Measurements from ENCODE around the gene ARAF. TPM values are rescaled to one million over a fixed set of nuclear protein-coding genes. Genes with fewer than 3 reads are reported as not detected.

The ARAF gene
- total RNA-seq, 1 experiment from 2014 or later, result 35.4 TPM

GRCh38 chrX:47578692-47579091 lies 17.7 kb downstream of the ARAF start:
- ChIA-PET RAD21 (ENCODE audit: low non-redundant PET in 1 of 2, low total read pairs in 2 of 2, uncharacterized antibody in 2 of 2, unreplicated experiment in 2 of 2) (no interaction called here), CTCF (no interaction called here), POLR2A (no interaction called here)
- no peak for DNase-seq (ENCODE audit: low read depth, low spot score)
- Histone ChIP-seq H3K9ac (ENCODE audit: low read length) (no peak overlapping the region), H3K4me3 (replicated peaks in 1 of 2; ENCODE audit: low read depth in 1 of 2, low read length in 2 of 2) (no peak overlapping the region), H3K27ac (ENCODE audit: low read depth, low read length) (no peak overlapping the region), H3K4me2 (ENCODE audit: low read length) (no peak overlapping the region), H4K20me1 (ENCODE audit: insufficient read depth) (no peaks in the 10 kb centered on the region), H3K27me3 (ENCODE audit: insufficient read depth, low read length) (no peaks in the 10 kb centered on the region), H3K9me2 (ENCODE audit: insufficient read depth) (no peaks in the 10 kb centered on the region), H3K36me3 (ENCODE audit: control insufficient read depth in 1 of 2, insufficient read depth in 2 of 2, low read length in 2 of 2) (no peaks in the 10 kb centered on the region), H3K4me1 (ENCODE audit: control insufficient read depth in 1 of 2, insufficient read depth in 2 of 2, low read length in 2 of 2) (peaks cover 12 to 47% of the 10 kb centered on the region in 2 experiments), H2AFZ (ENCODE audit: low read depth, low read length, poor library complexity, severe bottlenecking) (no peak overlapping the region), H3K79me2 (ENCODE audit: insufficient read depth, low read length) (peaks cover 14% of the 10 kb centered on the region), H3K9me3 (ENCODE audit: control insufficient read depth in 1 of 2, insufficient read depth in 1 of 2, low read depth in 1 of 2, low read length in 2 of 2) (no peaks in the 10 kb centered on the region)
- no TSS peak for BruUV-seq (replicated peaks)
- TF ChIP-seq ZBTB33 (IDR thresholded peaks at IDR 0.05; ENCODE audit: extremely low read depth, insufficient replicate concordance, low read length) (no peak), POLR2AphosphoS5 (IDR thresholded peaks at IDR 0.05; ENCODE audit: low read depth, low read length) (no peak), EGR1 (IDR thresholded peaks at IDR 0.05; ENCODE audit: low read depth) (no peak), SIN3A (IDR thresholded peaks at IDR 0.05; ENCODE audit: low read depth) (no peak), MAX (IDR thresholded peaks at IDR 0.05) (no peak), ATF3 (IDR thresholded peaks at IDR 0.05) (no peak), CEBPB (IDR thresholded peaks at IDR 0.05; ENCODE audit: low read depth) (no peak), JUND (IDR thresholded peaks at IDR 0.05) (no peak), RAD21 (IDR thresholded peaks at IDR 0.05; ENCODE audit: low read depth) (no peak), POLR2A (IDR thresholded peaks at IDR 0.05; ENCODE audit: borderline replicate concordance, extremely low read depth, insufficient read depth, insufficient read length) (no peak), REST (IDR thresholded peaks at IDR 0.05; ENCODE audit: low read depth) (no peak), YY1 (IDR thresholded peaks at IDR 0.05; ENCODE audit: extremely low read depth, insufficient replicate concordance, low read depth, low read length) (no peak), SP1 (IDR thresholded peaks at IDR 0.05; ENCODE audit: low read depth) (no peak), EZH2phosphoT487 (IDR thresholded peaks at IDR 0.05; ENCODE audit: borderline replicate concordance) (no peak), ZNF274 (IDR thresholded peaks at IDR 0.05; ENCODE audit: low read depth, low read length) (no peak), EZH2 (IDR thresholded peaks at IDR 0.05) (no peak)
- no peak for ATAC-seq
- intact Hi-C loops (cut with micrococcal nuclease), result no loop called here

Data from HCT116 (cell line).